Ovary (tissue), 3 donors: ENCODE data around the gene BLTP3B.

Experiments used
- EP300 ChIP-seq: sonication (generic); formaldehyde crosslinking; IDR thresholded peaks from one replicate; pipeline ENCODE4 v1.6.1; 2017; ENCODE audit warnings: antibody characterized with exemption
- POLR2A ChIP-seq: fragments of 450-650 bp; IDR thresholded peaks from one replicate; pipeline ENCODE4 v1.6.1; 2017; ENCODE audit warnings: antibody characterized with exemption, mild to moderate bottlenecking, moderate library complexity
- TF ChIP-seq, protein P1 (sequence below), 3 donors: fragments of 450-650 bp in 2 of 3; fragments of 200-600 bp in 1 of 3; IDR thresholded peaks; one replicate each; pipeline versions ENCODE4 v1.5.1 to v1.8.0; 2016 to 2022; ENCODE audit warnings: antibody characterized with exemption in 3 of 3, mild to moderate bottlenecking in 1 of 3
- donor health status: DM: no; HTN: no; CAD: no.

GRCh38 chr12:100189636-100190394 is 47.1 kb upstream of the BLTP3B start:
- TF ChIP-seq, protein P1, sequence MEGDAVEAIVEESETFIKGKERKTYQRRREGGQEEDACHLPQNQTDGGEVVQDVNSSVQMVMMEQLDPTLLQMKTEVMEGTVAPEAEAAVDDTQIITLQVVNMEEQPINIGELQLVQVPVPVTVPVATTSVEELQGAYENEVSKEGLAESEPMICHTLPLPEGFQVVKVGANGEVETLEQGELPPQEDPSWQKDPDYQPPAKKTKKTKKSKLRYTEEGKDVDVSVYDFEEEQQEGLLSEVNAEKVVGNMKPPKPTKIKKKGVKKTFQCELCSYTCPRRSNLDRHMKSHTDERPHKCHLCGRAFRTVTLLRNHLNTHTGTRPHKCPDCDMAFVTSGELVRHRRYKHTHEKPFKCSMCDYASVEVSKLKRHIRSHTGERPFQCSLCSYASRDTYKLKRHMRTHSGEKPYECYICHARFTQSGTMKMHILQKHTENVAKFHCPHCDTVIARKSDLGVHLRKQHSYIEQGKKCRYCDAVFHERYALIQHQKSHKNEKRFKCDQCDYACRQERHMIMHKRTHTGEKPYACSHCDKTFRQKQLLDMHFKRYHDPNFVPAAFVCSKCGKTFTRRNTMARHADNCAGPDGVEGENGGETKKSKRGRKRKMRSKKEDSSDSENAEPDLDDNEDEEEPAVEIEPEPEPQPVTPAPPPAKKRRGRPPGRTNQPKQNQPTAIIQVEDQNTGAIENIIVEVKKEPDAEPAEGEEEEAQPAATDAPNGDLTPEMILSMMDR (IDR thresholded peaks at IDR 0.05): no peak
- TF ChIP-seq EP300 (no peak), POLR2A (no peak)
